ENCODE results near the gene FAN1.

DNA sequence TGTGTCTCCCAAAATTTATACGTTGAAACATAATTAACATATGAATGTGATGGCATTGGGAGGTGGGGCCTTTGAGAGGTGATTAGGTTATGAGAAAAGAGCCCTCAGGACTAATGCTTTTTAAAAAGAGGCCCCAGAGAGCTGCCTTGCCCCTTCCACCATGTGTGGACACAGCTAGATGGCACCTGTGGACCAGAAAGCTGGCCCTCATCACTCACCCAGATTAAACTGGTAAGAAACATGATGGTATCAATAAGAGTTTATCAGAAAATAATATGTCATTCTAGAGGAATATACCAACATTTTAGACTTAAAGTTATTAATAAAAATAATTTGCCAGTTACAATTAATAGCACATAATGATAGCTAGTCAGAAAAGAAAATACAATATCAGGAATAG, 25.2 kb upstream of the FAN1 start:
- TF ChIP-seq, protein P1, sequence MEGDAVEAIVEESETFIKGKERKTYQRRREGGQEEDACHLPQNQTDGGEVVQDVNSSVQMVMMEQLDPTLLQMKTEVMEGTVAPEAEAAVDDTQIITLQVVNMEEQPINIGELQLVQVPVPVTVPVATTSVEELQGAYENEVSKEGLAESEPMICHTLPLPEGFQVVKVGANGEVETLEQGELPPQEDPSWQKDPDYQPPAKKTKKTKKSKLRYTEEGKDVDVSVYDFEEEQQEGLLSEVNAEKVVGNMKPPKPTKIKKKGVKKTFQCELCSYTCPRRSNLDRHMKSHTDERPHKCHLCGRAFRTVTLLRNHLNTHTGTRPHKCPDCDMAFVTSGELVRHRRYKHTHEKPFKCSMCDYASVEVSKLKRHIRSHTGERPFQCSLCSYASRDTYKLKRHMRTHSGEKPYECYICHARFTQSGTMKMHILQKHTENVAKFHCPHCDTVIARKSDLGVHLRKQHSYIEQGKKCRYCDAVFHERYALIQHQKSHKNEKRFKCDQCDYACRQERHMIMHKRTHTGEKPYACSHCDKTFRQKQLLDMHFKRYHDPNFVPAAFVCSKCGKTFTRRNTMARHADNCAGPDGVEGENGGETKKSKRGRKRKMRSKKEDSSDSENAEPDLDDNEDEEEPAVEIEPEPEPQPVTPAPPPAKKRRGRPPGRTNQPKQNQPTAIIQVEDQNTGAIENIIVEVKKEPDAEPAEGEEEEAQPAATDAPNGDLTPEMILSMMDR (conservative IDR thresholded peaks at IDR 0.05 in 1 of 2, IDR thresholded peaks at IDR 0.05 in 1 of 2; ENCODE audit: extremely low read depth in 1 of 2, insufficient read depth in 1 of 2, low read depth in 1 of 2, low read length in 2 of 2), result no peak
- no peak for TF ChIP-seq EZH2 (IDR thresholded peaks at IDR 0.05; ENCODE audit: borderline replicate concordance, low read length)
